GM19023 (cell line): Measurements from ENCODE around the gene HOXB13.

ENCODE experiments used
- ATAC-seq: cut with Tn5 transposase; IDR thresholded peaks from one replicate; pipeline ENCODE4 v1.9.1; 2021; ENCODE audit warnings: mild to moderate bottlenecking, moderate library complexity; ENCODE audit not compliant: unreplicated experiment

HOXB13 gene

GRCh38 chr17:48728232-48729231 is at the start of gene HOXB13:
Gene HOXB13 (minus strand): TSS chr17:48728750. CDS start chr17:48728593, 157 bp downstream.
- no peak for ATAC-seq

DNA sequence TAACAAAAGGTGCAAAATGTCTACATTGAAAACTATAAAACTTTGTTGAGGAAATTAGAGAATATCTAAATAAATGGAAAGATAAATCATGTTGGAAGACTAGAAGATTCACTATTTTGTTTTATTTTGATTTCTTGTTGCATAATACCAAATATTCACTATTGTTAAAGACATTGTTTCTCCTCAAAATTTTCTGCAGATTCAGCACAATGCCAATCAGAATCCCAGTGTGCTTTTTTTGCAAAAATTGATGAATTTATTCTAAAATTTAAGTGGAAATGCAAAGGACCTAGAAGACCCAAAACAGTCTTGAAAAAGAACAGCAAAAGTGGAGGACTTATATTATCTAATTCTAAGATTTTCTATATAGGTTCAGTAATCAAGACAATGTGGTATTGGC is 48.1 kb upstream of the HOXB13 start:
- no peak for ATAC-seq

- no peak for ATAC-seq
Observed at GRCh38 chr17:48773245-48773644, 44.7 kb upstream of the HOXB13 start.

DNA sequence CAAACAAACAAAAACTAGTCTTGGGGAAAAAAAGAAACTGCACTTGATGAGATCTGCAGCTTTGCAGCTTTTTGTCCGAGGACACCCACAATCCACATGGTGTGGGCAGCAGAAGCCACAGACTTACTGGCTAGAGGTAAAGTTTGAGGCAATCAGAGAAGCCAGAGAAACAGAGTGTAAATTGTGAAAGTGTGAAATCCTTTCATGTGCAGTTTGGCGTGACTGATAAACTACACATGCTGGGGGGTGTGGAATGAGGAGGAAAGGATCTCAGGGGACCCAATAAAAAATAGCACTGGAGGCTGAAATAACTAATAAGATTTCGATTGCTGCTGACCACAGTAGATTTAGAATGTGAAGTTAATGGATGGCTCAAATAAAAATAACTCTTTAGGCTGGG is 42.4 kb upstream of the HOXB13 start:
- ATAC-seq = no peak

GRCh38 chr17:48769009-48769675 is 40.6 kb upstream of the HOXB13 start:
- no peak for ATAC-seq

DNA sequence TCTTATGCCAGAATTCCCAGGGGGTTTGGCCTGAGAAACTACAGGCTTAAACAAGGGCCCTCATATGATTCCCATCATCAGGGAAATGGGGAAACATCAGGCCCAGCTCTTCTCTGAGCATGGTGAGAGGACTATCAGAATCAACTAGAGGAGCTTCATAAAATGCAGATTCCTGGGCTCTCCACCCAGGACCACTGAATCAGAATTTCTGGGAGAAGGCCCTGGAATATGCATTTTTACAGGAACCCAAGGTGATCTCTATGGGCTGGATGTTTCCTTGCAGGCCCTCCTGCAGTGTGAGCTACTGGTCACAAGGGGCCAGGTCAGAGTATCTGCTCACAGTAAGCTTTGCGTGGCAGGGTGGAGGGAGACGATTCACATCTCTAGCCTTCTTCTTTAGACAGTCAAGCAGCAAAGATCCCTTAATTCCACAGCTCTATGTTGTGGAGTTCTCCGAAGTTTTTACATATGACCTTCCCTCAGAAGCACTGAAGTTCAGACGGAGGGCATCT is 38.8 kb upstream of the HOXB13 start:
- ATAC-seq = no peak

GRCh38 chr17:48761114-48761513 is 32.6 kb upstream of the HOXB13 start:
- ATAC-seq = no peak

- ATAC-seq = no peak
Observed at GRCh38 chr17:48760411-48760810, 31.9 kb upstream of the HOXB13 start.

DNA sequence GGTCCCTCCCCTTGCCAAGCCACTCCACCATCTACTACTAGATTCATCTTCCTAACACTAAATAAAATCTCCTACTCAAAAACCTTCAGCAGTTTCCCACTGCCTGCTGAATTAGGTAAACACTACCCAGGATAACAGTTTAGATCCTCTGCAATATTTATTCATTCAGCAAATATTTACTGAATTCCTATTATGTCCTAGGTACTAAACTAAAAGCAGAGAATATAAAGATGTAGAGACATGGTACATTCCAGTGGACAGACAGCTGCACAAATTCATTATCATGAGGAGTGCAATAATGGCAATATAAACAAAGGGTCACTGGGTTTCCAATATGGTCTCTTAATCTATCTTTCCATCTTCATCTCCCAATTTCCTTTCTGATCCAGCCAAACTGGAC is 30.7 kb upstream of the HOXB13 start:
- no peak for ATAC-seq

- no peak for ATAC-seq
Observed at GRCh38 chr17:48757524-48757961, 29.0 kb upstream of the HOXB13 start.

GRCh38 chr17:48756830-48757251 is 28.3 kb upstream of the HOXB13 start:
- ATAC-seq = no peak

GRCh38 chr17:48755356-48755755 is 26.8 kb upstream of the HOXB13 start:
- no peak for ATAC-seq

DNA sequence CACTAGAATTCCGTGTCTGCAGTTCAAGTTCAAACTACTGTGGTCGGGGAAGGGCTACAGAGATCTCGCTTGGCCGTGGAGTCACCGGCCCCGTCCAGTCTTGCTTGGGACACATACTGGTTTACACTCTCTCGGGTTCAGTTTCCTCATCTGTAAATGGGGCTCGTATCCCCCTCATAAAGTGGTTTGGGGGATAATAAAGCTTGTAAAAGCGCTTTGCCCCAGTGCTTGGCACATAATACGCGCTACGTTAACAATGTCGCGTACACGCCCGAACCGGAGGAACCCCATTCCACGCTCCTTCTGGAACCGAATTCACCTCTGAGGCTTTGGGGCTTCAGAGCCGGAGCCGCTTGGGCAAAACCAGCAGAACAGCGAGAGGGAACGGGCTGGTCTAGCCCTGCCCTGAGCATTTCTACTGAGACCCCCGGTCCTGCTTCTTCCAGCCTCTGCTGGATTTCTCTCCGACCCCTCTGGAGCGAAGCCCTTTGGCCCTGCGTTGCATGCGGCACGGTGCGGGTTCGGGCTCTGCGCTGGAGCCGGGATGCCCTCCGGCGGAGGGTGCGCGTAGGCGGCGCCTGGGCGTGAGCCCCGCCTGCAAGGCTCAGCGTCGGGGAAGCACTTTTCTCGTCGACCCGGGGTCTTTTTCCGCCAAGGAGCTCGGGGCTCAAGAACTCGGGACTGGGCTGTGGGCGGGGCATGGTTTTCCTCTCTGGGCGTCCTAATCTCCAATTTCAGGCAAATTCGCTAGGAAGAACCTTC is 26.1 kb upstream of the HOXB13 start:
- ATAC-seq = no peak

DNA sequence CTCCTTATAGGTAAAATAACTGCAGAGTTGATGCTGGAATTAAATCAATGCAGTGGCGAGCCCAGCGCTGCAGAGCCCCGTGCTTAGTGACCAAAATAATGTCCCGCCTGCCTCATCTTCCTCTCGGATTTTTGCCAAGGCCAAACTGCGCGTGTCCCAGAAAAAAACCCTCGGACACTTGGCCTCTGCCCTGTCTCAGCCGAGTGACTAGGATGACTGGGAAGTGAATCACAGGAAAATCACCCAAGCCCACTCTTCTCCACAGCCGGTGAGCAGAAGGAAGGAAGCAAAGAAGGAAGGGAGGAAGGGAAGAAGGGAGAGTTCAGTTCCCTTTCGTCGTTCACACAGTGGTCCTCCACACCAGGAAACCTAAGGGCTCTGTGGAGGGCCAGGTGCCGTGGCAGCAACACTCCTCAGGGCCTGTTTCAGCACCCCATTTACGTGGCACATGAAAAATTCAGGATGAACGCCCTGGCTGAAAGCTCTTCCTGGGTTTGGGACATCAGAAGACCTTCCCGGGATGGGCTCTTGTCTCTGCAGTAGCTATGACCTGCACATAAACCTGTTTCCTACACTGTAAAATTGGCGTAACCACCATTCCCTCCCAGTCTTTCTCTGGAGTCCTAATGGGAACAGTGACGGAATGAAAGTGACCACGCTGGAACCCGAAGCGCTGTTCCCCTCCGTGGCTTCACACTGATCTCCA is 25.4 kb upstream of the HOXB13 start:
- no peak for ATAC-seq

- no peak for ATAC-seq
Observed at GRCh38 chr17:48752399-48753288, 24.1 kb upstream of the HOXB13 start.

GRCh38 chr17:48751733-48752398 is 23.3 kb upstream of the HOXB13 start:
- no peak for ATAC-seq

DNA sequence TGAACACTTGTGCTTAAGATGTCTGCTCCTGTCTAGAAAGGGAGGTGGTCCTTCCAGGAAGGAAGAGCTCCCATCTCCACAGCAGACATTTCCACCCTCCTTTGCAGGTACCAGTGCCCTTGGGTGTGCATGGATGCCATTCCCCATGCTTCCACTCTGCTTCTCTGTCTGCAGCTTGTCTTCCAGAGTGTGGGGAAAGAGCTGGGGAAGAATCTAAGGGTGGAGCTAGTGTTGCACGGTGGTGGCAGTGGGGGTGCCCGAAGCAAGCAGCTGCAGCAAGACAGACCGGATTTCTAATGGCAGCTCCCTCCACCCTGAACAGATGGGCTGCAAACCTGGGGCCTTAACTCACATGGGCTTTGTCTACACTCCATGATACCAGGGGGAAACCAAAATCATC is 22.6 kb upstream of the HOXB13 start:
- no peak for ATAC-seq

DNA sequence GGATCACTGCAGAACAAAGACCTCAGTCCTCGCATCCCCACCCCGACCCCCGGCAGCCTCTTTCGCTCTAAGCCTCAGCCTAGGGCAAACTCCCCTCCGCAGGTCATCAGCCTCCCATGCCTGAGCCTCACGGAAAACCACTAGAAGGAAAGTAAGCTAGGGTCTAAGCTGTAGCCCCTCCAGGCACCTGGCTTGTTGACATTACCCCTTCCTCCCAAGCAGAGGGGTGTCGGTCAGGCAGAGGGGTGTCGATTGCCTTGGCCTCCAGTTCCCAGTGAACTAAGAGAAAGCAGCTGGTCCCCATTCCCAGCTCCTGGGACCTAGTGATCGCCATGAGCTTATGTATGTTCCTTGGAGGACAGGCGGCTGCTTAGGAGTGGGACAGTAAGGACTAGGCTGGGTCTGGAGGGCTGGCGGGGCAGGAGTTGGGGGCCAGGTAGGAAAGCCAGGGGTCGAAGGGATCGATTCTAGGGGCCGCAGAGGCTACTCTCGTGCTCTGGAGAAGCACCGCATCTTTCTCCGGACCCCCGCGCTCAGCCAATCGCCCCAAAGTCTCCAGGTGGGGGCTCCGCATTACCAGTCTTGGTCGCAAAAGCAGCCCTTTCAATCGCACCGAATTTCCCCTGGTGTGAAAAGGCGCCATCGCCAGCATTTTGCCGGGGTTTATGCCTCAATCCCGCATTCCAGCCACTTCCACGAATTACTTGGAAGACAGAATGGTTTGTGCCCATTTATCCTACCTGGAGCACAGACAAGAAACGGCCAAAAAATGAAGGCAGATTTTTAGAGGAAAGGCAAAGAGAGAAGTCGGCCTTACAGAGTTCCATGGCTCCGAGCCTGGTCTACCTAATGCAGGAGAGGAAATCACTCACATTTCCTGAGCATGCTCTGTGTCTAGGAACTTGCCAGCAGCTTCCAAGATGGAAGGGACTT is 21.3 kb upstream of the HOXB13 start:
- ATAC-seq = no peak
